Activated CD8-positive, alpha-beta memory T cell treated with anti-CD3 and anti-CD28 coated beads, Interleukin-2, amount 50 U/mL, for 4 hours (primary cell): ENCODE data around the gene ZSCAN20.

Experiments used
- DNase-seq: peaks from one replicate; pipeline ENCODE4 v3.0.0-alpha.2; 2020

Gene ZSCAN20

GRCh38 chr1:33445108-33445507 is 27.3 kb upstream of the ZSCAN20 start:
- DNase-seq = no peak

DNA sequence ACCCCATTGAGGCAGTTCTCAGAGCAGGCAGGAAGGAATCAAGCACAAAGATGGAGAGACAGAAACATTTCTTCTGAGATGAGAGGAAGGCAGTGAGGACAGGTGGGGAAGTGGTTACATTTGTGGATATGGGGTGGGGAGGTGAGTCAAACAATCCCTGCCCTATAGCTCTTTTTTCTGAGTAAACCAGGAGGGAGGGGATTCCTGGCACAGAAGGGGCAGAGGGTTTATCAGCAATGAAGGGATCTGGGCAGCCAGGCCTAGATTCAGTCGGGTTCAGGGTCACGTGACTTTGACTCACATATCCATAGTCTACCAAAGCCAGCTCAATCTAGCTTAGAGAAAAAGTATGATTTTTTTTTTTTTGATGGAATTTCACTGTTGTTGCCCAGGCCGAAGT is 25.9 kb upstream of the ZSCAN20 start:
- no peak for DNase-seq

DNA sequence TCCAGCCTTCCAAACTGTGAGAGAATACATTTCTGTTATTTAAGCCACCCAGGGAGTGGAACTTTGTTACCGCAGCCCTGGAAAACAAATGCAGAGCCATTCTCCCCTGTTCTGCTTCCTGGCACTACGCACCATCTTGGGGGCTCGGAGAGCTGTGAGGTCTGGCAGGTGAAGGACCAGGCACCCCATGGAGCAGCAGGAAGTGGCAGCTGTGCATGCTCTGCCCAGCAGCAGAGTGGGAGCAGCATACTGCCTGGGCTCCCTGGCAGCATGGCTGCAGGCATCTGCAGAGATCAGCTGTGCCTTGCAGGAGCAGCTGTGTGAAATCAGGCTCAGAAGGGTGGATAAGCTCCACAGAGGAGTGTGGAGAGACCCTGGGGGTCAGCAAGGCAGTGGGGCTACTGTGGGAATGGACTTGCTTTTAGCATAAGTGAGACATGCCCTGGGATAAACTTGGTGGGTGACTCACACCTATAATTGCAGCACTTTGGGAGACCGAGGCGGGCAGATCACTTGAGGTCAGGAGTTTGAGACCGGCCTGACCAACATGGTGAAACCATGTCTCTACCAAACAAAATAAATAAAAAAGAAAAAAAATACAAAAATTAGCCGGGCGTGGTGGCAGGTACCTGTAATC is 17.7 kb upstream of the ZSCAN20 start:
- no peak for DNase-seq

DNA sequence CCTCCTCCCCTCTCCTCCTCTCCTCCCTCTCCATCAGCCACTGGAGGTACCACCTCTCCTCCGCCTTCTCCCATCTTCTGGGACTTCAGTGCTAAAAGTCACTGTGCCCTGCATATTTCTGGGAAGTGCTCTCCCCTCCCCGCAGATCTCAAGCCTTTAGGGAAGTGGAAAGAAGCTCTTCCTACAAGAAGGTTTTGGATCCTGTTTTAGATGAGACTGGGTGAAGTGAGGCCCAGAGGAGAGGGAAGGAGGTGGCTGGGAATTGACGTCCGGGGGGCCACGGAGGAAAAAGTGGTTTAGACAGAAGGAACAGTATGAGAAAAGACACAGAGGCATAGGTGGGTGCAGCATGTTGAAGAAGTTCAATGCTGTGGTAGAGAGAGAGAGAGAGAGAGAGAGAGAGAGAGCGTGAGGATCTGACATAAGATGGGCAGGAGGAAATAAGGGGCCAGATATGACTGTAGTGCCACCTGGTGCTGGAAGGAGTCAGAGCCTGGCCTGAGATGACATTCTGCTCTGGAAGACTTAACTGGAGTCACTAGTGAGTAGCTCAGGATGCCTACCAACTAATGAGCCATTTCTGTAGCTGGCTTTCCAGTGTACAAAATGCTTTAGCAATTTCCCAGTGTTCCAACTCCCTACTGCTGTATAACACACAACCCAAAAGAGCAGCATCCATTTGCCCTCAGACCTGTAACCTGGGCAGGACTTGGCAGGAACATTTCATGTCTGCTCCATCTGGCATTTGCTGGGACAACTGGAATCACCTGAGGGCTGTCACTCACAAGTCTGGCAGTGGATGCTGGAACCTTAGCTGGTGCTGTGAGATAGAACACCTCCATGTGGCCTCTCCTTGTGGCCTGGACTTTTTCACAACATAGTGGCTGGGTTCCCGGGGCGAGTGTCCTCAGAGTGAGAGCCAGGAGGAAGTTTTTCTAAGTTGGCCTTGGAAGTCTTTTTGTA is 16.6 kb upstream of the ZSCAN20 start:
- DNase-seq = no peak

- DNase-seq = no peak
Measured at GRCh38 chr1:33456502-33456886, 16.0 kb upstream of the ZSCAN20 start.

DNA sequence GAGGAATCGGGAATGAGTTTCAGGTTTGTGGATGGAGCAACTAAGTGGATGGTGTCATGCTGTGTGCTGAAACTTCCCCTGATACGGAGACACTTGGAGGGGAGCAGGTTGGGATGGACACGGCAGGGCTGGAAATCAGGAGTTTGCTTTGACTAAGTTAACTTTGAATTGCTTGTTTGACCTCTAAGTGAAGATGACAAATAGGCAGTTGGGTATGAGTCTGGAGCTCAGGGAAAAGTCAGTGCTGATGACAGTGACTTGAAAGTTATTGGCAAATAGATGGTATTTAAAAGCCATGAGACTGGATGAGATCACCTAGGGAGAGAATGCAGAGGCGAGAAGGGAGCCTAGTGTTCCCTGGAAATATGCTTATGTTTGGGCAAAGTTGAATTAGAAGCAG is 12.8 kb upstream of the ZSCAN20 start:
- DNase-seq = no peak

- DNase-seq = no peak
Measured at GRCh38 chr1:33460144-33460543, 12.3 kb upstream of the ZSCAN20 start.

DNA sequence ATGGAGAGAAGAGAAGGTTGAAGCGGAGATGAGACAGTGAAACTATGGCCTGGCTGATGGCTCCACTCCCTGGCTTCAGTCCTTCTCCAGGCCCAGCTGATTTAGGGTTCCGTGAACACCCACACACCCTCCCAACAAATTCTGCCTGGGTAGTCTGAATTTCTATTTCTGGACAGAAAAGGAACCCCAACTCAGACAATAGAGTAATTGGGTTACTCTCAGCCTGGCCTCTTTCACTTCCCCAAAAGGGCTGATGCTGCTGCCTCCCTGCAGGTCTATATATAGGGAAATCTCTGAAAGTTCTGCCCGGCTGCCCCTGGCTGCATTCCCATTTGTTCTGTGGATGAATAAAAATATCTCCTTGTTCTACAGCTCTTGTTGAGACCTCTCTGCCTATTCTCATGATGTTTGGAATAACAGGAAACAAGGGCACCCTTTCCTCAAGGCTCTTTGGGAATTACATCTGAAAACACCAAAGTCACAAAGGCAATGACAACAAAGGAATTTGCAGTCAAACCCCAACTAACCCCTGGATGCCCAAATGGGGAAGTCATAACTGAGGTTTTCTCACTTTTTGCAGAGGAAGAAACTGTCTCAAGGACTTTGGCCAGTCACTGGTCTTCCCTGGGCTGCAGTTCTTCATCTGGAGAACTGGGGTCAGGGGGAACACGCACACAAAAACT is 11.4 kb upstream of the ZSCAN20 start:
- DNase-seq = no peak

DNA sequence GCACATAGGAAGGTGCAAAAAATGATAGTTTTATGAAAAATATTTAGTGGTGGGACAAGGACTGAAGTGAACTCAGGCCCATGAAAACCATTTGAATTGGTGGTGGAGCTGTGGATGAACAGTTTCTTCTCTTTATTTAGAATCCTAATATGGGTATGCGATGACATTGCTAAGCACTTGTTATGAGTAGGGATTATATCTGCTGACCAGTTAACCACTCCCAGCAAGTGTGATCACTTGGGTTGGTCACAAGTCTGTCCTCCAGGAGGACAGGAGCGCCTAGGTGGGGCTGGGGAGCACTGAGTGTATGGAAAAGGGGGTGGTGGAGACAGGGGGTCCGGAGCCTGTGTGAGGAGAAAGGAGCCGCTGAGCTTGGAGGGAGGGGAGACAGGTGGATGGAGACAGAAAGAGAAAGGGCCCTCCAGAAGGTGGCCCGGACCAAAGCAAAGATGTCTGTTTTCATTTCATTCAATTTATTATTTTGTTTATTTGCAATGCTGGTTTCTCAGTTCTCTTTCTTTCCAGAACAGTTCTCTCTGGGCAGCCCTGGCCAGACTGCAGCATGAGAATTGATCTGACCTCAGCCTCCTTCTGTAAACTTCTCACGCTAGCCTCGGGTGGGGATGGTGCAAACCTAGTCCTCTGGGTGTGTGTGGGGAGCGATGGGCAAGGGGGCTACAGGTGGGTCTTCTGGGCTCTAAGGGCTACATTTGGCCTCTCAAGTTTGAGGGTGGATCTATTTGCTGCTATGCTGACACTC is 9.9 kb upstream of the ZSCAN20 start:
- DNase-seq = no peak

DNA sequence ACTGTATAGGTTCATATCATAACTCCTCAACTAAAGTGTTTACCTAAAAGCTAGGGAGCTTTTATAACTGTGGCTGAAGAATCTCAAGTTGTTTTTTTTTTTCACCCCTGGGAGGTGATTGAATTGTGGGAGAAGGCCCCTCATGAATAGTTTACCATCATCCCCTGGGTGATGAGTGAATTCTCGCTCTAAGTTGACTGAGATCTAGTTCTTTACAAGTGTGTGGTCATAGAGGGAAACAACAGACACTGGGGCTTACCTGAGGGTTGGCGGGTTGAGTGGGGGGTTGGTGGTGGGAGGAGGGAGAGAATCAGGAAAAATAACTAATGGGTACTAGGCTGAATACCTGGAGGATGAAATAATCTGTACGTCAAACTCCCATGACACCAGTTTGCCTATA is 7.9 kb upstream of the ZSCAN20 start:
- DNase-seq = no peak

DNA sequence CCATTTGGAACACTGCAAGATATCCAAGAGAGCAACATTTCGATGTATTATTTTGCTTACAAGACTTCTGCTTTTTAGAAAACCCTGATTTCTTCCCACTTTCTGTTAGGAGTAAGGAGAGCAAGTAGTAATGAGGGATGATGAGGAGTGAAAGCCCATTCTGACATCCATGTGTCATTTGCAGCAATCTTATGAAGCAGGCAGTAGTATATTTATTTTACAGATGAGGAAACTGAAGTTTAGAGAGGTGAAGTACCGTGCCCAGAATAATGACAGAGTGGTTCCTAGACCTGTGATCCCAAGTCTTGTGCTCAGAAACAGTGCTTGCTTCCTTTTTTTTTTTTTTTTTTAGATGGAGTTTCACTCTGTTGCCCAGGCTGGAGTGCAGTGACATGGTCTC is 7.1 kb upstream of the ZSCAN20 start:
- no peak for DNase-seq

- DNase-seq = no peak
Measured at GRCh38 chr1:33466159-33466558, 6.3 kb upstream of the ZSCAN20 start.

- no peak for DNase-seq
Measured at GRCh38 chr1:33468011-33468410, 4.4 kb upstream of the ZSCAN20 start.

DNA sequence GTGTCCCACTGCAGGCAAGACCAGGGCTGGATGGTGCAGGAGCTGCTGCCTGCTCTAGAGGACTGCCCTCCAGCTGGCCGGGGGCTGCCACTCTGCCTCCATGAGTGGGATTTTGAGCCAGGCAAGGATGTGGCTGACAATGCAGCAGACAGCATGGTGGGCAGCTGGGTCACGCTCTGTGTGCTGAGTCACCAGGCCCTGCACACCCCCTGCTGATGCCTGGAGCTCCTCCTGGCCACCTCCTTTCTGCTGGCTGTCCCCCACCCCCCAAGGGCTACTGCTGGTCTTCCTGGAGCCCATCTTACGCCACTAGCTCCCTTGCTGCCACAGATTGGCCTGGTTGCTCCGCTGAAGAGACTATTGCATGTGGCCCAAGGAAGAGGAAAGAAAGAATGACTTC is 3.9 kb upstream of the ZSCAN20 start:
- DNase-seq = no peak

DNA sequence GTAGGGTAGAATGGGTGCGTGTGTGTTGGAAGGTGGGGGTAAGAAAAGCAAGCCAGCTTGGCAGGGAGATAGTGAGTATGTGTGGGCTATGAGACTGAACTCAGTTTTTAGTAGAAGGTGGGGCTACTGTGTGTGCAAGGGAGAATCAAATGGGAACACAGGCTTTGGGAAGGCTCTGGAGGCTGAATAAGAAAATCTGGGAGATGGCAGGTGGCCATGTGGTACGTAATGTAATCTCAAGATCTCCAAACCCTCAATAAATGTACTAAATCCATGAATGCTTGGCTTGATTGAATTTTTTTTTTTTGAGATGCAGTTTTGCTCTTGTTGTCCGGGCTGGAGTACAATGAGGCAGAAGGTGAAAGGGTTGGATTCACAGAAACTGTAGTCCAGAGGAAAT is 3.5 kb upstream of the ZSCAN20 start:
- DNase-seq = no peak

- DNase-seq = no peak
Measured at GRCh38 chr1:33469691-33470090, 2.8 kb upstream of the ZSCAN20 start.

- peak; percentile 56 for DNase-seq
Measured at GRCh38 chr1:33470495-33471012, 1.9 kb upstream of the ZSCAN20 start.

DNA sequence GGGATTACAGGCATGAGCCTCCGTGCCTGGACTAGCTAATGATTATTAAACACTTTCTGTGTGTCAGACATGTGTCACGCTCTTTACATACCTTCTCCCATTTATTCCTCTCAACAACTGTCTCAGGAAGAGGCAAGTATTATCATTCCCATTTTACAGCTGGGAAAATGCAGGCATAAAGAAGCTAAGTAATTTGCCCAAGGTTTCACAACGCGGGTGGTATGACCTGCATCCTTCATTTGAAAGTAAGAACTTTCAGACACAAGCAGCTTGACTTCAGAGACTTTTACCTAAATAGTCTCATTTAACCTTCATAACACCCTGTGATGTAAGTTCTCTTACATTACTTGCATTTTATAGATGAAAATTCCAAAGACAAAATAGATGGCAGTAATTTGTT is 1.0 kb upstream of the ZSCAN20 start:
- no peak for DNase-seq

- DNase-seq = no peak
Measured at GRCh38 chr1:33473900-33474299, 1.5 kb downstream of the ZSCAN20 start.

- DNase-seq = no peak
Measured at GRCh38 chr1:33477451-33477850, 5.0 kb downstream of the ZSCAN20 start.

GRCh38 chr1:33482412-33482811 is 10.0 kb downstream of the ZSCAN20 start:
- no peak for DNase-seq

DNA sequence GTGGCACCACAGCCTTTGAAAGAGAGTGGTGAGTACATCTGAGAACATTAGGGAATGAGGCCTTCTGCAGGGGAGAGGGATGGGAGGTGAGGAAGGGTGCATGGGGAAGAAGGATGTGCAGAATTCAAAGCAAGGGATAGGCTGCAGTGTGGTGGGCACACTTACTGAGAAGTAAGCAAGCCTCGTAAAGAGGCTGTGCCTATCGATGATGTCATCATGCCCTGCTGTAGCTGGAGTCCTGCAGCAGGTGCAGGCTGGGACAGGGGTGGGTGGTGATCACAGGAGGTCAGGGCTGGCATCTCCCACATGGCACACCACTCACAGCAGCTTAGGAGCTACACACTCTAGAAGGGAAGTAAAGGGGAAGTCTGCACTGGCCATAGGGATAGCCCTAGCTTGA is 16.2 kb downstream of the ZSCAN20 start:
- no peak for DNase-seq

- no peak for DNase-seq
Measured at GRCh38 chr1:33494929-33495328, 22.5 kb downstream of the ZSCAN20 start.
